BLaER1 treated with 17β-estradiol and CSF1 and Interleukin-3, amounts not matched to agents 10 nM and 100 nM (cell line): ENCODE data around the gene SYCP2.

Experiments
- H3K27ac ChIP-seq, 11 experiments: shearing (Covaris generic); formaldehyde crosslinking; 2 replicates each; pipeline ENCODE4 v1.8.1; 2022
- H3K27me3 ChIP-seq, 11 experiments: shearing (Covaris generic); formaldehyde crosslinking; 2 replicates each; pipeline ENCODE4 v1.8.1; 2022
- H3K36me3 ChIP-seq, 11 experiments: shearing (Covaris generic); formaldehyde crosslinking; 2 replicates each; pipeline ENCODE4 v1.8.1; 2022
- H3K4me1 ChIP-seq, 10 experiments: shearing (Covaris generic); formaldehyde crosslinking; 2 replicates each; pipeline ENCODE4 v1.8.1; 2022
- H3K4me2 ChIP-seq, 11 experiments: shearing (Covaris generic); formaldehyde crosslinking; 2 replicates each; pipeline ENCODE4 v1.8.1; 2022
- H3K4me3 ChIP-seq, 10 experiments: shearing (Covaris generic); formaldehyde crosslinking; 2 replicates each; pipeline ENCODE4 v1.8.1; 2022
- H3K9ac ChIP-seq, 11 experiments: shearing (Covaris generic); formaldehyde crosslinking; 2 replicates each; pipeline ENCODE4 v1.8.1; 2022
- H3K9me3 ChIP-seq, 11 experiments: shearing (Covaris generic); formaldehyde crosslinking; replicated peaks in 1 of 11; 2 replicates each; pipeline ENCODE4 v1.8.1; 2022
- H4K20me1 ChIP-seq, 11 experiments: shearing (Covaris generic); formaldehyde crosslinking; 2 replicates each; pipeline ENCODE4 v1.8.1; 2022
- Cebpa-rat ChIP-seq, 11 experiments: shearing (Covaris generic); IDR thresholded peaks; 2 replicates each; pipeline ENCODE4 v1.8.1; 2022

Gene SYCP2

DNA sequence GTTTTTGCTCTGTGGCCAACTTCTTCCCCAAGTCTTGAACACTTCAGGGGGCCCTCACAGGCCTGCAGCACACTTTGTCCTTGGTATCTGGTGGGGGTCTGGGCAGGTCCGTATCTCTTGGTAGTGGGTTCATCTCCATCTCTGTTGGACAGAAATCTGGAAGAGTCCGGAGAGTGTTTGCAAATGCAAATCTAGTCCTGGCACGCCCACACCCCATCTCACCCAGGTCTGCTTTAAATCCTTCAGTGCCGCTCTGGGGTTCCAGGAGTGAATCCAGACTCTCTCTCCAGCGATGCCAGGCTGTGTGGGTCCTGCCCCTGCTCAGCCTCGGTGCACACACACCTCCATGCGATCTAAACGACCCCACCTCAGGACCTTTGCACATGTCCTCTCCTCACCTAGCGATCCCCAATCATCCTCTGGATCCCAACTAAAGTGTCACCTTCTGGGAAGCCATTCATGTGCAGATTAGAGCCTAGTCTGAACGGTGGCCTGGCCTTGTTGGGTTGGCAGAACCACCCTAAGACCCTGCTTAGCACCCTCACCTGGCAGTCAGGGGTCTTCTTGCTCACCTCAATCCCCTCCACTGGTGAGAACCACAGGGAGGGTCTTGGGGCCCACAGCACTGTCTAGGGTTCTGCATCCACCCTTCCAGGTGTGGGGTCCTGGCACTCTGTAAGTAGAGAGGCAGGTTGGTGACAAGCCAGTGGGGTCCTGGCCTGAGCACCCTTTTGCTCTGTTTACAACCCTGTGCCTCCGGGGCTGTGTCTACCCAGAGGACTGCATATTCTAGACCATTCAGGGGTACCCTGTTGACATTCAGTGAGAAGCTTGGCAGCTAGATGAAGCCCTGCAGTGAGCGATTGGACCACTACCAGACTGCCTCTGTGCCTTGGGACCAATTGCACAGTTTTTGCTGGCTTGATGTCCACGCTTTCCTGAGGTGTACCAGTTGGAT lies 100.8 kb downstream of the SYCP2 start:
- Histone ChIP-seq H3K4me3 (no peak overlapping the region), H4K20me1 (peaks cover 0 to 100% (median 77%) of the 10 kb centered on the region in 11 experiments; a peak in 16 of 22 replicates), H3K4me2 (peak overlapping the region in 6 of 11 experiments; percentile 1 to 75 (median 68); a peak in 8 of 22 replicates), H3K36me3 (peaks cover 0 to 90% (median 48%) of the 10 kb centered on the region in 11 experiments; a peak in 15 of 22 replicates), H3K4me1 (peaks cover 45 to 100% (median 92%) of the 10 kb centered on the region in 10 experiments), H3K27me3 (no peaks in the 10 kb centered on the region), H3K9ac (no peak overlapping the region), H3K27ac (no peak overlapping the region), H3K9me3 (no peaks in the 10 kb centered on the region)
- TF ChIP-seq Cebpa-rat (IDR thresholded peaks at IDR 0.05): no peak

DNA sequence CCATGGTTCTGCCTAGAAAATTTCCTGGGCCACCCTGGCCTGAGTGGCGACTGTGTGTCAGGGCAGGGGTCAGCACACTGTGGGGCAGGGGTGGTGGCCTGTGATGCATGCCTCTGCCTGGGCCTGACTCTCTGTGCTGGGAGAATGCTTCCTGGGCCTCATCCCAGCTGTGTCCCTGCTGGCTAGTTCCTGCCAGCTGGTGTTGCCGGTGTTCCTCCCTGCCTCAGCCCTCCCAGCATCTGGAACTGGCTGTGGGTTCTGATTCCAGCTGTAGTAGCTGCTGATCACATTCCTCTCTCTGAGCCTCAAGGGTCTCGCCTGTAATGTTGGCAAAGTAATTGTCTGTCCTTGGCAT lies 101.5 kb downstream of the SYCP2 start:
- H3K9ac ChIP-seq: no peak overlapping the region
- H3K27me3 ChIP-seq: no peaks in the 10 kb centered on the region
- H3K27ac ChIP-seq: no peak overlapping the region
- peaks cover 0 to 100% (median 83%) of the 10 kb centered on the region in 11 experiments; a peak in 16 of 22 replicates for H4K20me1 ChIP-seq
- H3K4me1 ChIP-seq: peaks cover 37 to 100% (median 89%) of the 10 kb centered on the region in 10 experiments
- H3K4me2 ChIP-seq: peak overlapping the region in 8 of 11 experiments; percentile 15 to 75 (median 35); a peak in 11 of 22 replicates
- H3K9me3 ChIP-seq: no peaks in the 10 kb centered on the region
- H3K36me3 ChIP-seq: peaks cover 0 to 90% (median 54%) of the 10 kb centered on the region in 11 experiments; a peak in 16 of 22 replicates
- no peak overlapping the region for H3K4me3 ChIP-seq
- no peak for TF ChIP-seq Cebpa-rat (IDR thresholded peaks at IDR 0.05)

DNA sequence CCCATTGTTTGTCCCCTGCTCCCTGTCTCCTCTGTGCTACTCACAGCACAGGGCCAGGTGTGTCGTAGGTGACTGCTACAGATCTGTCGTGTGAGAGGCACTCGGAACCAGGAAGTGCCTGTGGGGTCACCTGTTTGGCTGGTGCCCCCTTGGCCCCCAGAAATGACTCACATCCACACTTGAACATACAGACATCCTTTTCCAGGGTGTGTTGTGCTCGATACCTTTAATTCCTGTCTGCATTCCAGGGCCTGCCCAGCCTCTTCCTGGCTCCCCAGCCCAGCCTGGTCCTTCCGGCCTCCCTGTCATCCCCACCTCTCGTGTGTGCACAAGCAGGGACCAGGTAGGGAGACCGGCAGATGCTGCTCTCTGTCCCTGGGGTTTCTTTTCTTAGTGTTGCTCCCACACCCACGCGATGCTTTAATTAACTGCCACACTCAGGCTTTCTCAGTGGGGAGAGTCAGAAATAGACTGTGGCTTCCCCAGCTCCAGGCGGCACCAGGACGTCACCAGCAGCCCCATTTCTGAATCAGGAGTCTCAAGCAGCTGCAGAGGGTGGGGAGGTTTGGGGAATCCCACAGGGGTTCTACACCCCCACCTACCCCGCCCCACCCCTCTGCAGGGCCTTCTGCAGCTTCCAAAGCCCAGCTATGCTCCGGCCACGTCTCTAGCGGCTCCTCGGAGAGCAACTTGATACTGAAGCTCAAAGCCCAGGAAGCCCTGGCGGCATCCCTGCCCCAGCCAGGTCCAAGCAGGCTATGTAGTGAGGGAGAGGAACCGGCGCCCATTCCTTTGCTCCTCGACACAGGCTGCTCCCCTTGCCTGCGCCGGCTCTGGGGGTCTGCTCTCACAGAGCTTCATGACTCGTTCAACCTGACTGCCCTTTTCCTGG lies 102.2 kb downstream of the SYCP2 start:
- H3K4me3 ChIP-seq: no peak overlapping the region
- TF ChIP-seq Cebpa-rat (IDR thresholded peaks at IDR 0.05): no peak
- no peaks in the 10 kb centered on the region for H3K27me3 ChIP-seq
- peaks cover 0 to 90% (median 61%) of the 10 kb centered on the region in 11 experiments; a peak in 16 of 22 replicates for H3K36me3 ChIP-seq
- H3K4me1 ChIP-seq: peaks cover 31 to 94% (median 83%) of the 10 kb centered on the region in 10 experiments
- peak overlapping the region in 2 of 11 experiments; percentile 0 to 30; a peak in 5 of 22 replicates for H3K9ac ChIP-seq
- no peaks in the 10 kb centered on the region for H3K9me3 ChIP-seq
- H3K4me2 ChIP-seq: peak overlapping the region; percentile 10 to 75 (median 44); a peak in 18 of 22 replicates
- H4K20me1 ChIP-seq: peaks cover 0 to 100% (median 83%) of the 10 kb centered on the region in 11 experiments; a peak in 16 of 22 replicates
- peak overlapping the region in 2 of 11 experiments; percentile 12 to 32; a peak in 1 of 22 replicates for H3K27ac ChIP-seq

DNA sequence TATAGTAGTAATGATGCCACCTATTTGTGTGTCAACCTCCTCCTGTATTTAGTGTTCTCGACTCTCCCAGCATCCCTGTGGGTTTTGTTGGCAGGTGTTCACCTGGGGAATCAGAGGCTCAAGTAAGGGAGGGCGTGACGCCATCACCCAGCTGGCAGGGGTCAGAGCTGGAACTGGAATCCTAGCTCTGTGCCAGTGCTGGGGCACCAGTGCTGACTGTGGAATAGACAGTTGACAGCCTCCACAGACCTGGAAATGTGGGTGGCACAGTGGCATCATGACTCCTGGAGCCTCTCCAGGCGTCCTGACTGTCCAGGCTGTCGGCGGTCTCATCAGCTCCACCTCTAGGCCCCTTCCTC lies 102.8 kb downstream of the SYCP2 start:
- Histone ChIP-seq H3K9me3 (no peaks in the 10 kb centered on the region), H3K4me1 (peaks cover 25 to 87% (median 77%) of the 10 kb centered on the region in 10 experiments), H4K20me1 (peaks cover 0 to 99% (median 83%) of the 10 kb centered on the region in 11 experiments; a peak in 16 of 22 replicates), H3K27ac (peak overlapping the region in 1 of 11 experiments; percentile 32; a peak in 1 of 22 replicates), H3K9ac (peak overlapping the region in 2 of 11 experiments; percentile 0 to 30; a peak in 4 of 22 replicates), H3K36me3 (peaks cover 0 to 90% (median 65%) of the 10 kb centered on the region in 11 experiments; a peak in 16 of 22 replicates), H3K27me3 (no peaks in the 10 kb centered on the region), H3K4me3 (no peak overlapping the region), H3K4me2 (peak overlapping the region in 9 of 11 experiments; percentile 38 to 75 (median 52); a peak in 16 of 22 replicates)
- TF ChIP-seq Cebpa-rat (IDR thresholded peaks at IDR 0.05): no peak

DNA sequence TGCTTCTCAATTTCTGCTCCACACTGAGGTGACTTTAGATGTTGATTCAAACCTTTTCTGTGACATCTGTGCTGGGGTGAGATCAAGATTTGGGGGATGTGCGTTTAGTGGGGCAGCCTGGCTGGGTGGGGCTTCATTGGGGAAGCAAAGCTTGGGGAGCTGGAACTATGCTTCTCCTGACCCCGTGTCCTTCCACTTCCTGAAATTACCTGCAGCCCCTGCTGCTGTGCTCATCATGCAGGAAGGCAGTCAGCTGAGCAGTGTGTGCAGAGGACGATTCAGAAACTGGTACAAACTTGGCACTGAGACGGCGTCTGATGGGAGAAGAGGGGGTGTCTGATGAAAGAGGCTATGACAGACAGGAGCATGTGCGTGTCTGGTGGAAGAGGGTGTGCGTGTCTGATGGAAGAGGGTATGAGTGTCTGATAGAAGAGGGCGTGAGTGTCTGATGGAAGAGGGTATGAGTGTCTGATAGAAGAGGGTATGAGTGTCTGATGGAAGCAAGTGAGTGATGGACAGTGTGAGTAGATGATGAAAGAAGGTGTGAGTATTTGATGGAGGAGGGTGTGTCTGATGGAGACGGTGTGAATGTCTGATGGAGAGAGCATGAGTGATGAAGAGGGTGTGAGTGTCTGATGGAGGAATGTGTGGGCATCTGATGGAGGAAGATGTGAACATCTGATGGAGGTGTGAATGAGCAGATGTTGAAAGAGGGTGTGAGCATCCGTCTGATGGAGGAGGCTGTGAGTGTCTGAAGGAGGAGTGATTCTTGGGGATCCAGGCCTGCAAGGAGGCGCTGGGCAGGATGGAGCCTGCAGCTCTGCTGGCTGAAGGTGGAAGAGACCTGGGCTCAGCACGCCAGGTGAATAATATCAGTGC lies 103.4 kb downstream of the SYCP2 start:
- Histone ChIP-seq H3K27me3 (no peaks in the 10 kb centered on the region), H3K4me2 (peak overlapping the region; percentile 23 to 75 (median 44); a peak in 18 of 22 replicates), H3K27ac (no peak overlapping the region), H3K36me3 (peaks cover 0 to 96% (median 71%) of the 10 kb centered on the region in 11 experiments; a peak in 16 of 22 replicates), H4K20me1 (peaks cover 0 to 99% (median 78%) of the 10 kb centered on the region in 11 experiments; a peak in 16 of 22 replicates), H3K9ac (peak overlapping the region in 1 of 11 experiments; percentile 30; a peak in 1 of 22 replicates), H3K4me3 (no peak overlapping the region), H3K4me1 (peaks cover 19 to 83% (median 71%) of the 10 kb centered on the region in 10 experiments), H3K9me3 (no peaks in the 10 kb centered on the region)
- TF ChIP-seq Cebpa-rat (IDR thresholded peaks at IDR 0.05): no peak

DNA sequence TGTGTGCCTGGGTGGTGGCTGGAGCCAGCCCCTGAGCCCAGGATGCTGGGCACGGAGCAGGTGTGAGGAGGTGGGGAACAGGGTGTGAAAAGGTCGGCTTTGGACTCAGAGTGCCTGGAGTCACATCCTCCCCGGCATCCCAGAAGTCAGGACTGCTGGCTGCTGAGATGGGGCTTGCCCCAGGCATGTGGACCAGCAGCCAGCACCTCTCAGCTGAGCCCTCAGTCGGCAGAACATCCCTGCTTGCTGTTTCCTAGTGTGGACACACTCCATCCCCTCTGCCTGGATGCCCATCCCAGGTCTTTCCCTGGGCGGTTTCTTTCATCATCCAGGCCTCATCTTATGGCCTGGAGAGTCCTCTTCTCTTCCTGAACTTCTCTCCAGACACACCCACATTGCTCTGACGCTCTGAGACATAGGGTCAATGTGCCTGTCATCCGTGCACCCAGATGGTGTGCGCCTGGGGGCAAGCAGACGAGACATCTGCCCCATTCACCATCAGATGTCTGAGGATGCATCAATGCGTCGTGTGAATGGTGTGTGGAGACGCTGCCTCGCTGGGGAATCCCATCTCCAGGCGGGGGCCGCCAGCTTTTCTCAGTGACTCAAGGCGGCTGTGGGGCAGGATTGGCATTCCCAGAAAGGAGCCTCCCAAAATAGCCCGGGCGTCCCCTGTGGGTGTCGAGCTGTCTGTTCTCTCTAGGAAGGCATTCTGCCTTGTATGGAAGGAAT lies 104.2 kb downstream of the SYCP2 start:
- no peak overlapping the region for H3K4me3 ChIP-seq
- H3K9ac ChIP-seq: peak overlapping the region in 1 of 11 experiments; percentile 25; a peak in 1 of 22 replicates
- H3K36me3 ChIP-seq: peaks cover 0 to 99% (median 79%) of the 10 kb centered on the region in 11 experiments; a peak in 16 of 22 replicates
- peaks cover 0 to 99% (median 70%) of the 10 kb centered on the region in 11 experiments; a peak in 16 of 22 replicates for H4K20me1 ChIP-seq
- H3K27me3 ChIP-seq: no peaks in the 10 kb centered on the region
- TF ChIP-seq Cebpa-rat (IDR thresholded peaks at IDR 0.05): no peak
- H3K4me1 ChIP-seq: peaks cover 18 to 80% (median 63%) of the 10 kb centered on the region in 10 experiments
- peak overlapping the region in 8 of 11 experiments; percentile 3 to 61 (median 41); a peak in 7 of 22 replicates for H3K4me2 ChIP-seq
- no peak overlapping the region; a peak in 1 of 22 replicates for H3K27ac ChIP-seq
- no peaks in the 10 kb centered on the region for H3K9me3 ChIP-seq
